HepG2 (cell line): ENCODE results near the gene SLC8A2. TPM values are rescaled to one million over a fixed set of nuclear protein-coding genes. Genes with fewer than 3 reads are reported as not detected.

ENCODE experiments used
- ARNTL ChIP-seq: sonication (generic); formaldehyde crosslinking; IDR thresholded peaks from 2 replicates; pipeline ENCODE4 v1.4.0; 2020; ENCODE audit warnings: mild to moderate bottlenecking, missing genetic modification reagents
- ATM ChIP-seq: fragments of 450-650 bp; IDR thresholded peaks from 2 replicates; pipeline ENCODE4 v1.7.1; 2017; ENCODE audit warnings: mild to moderate bottlenecking, borderline replicate concordance
- BCL6 ChIP-seq: IDR thresholded peaks from 2 replicates; pipeline ENCODE4 v1.6.1; 2016; ENCODE audit warnings: missing genetic modification reagents, missing compliant biosample characterization
- CBFB ChIP-seq: sonication (generic); formaldehyde crosslinking; IDR thresholded peaks from 2 replicates; pipeline ENCODE4 v1.4.0; 2020; ENCODE audit warnings: missing genetic modification reagents
- CENPX ChIP-seq: sonication (generic); formaldehyde crosslinking; IDR thresholded peaks from 2 replicates; pipeline ENCODE4 v1.9.0; 2021; ENCODE audit warnings: mild to moderate bottlenecking, missing genetic modification reagents, moderate library complexity
- GABPA ChIP-seq, 2 experiments: IDR thresholded peaks; 2 replicates each; pipeline ENCODE4 v1.6.1; 2011 to 2016; ENCODE audit warnings: low read depth in 2 of 2, low read length in 1 of 2, missing biosample characterization in 1 of 2, missing genetic modification characterization in 1 of 2
- GPN1 ChIP-seq: sonication (generic); formaldehyde crosslinking; IDR thresholded peaks from 2 replicates; pipeline ENCODE4 v1.5.1; 2020; ENCODE audit warnings: missing genetic modification reagents, borderline replicate concordance
- NCOA5 ChIP-seq: sonication (generic); formaldehyde crosslinking; IDR thresholded peaks from 2 replicates; pipeline ENCODE4 v1.4.0; 2020; ENCODE audit warnings: missing genetic modification reagents
- NONO ChIP-seq, 2 experiments: fragments of 450-650 bp in 1 of 2; sonication (generic) in 1 of 2; formaldehyde crosslinking in 1 of 2; IDR thresholded peaks in 1 of 2; conservative IDR thresholded peaks in 1 of 2; 2 replicates each; pipeline versions ENCODE4 v1.6.1 to v1.8.0; 2017 to 2022; ENCODE audit warnings: mild to moderate bottlenecking in 1 of 2, missing genetic modification reagents in 1 of 2, moderate library complexity in 1 of 2
- PHF20 ChIP-seq: sonication (generic); formaldehyde crosslinking; IDR thresholded peaks from 2 replicates; pipeline ENCODE4 v1.5.0; 2020; ENCODE audit warnings: mild to moderate bottlenecking, missing genetic modification reagents
- PHF21A ChIP-seq: sonication (generic); formaldehyde crosslinking; IDR thresholded peaks from 2 replicates; pipeline ENCODE4 v1.5.0; 2020; ENCODE audit warnings: mild to moderate bottlenecking, missing genetic modification reagents
- RAD51 ChIP-seq: fragments of 450-650 bp; IDR thresholded peaks from 2 replicates; pipeline ENCODE4 v1.6.1; 2016; ENCODE audit warnings: borderline replicate concordance
- RORA ChIP-seq: sonication (generic); formaldehyde crosslinking; IDR thresholded peaks from 2 replicates; pipeline ENCODE4 v1.5.0; 2020; ENCODE audit warnings: mild to moderate bottlenecking, missing genetic modification reagents, moderate library complexity
- SPEN ChIP-seq: sonication (generic); formaldehyde crosslinking; IDR thresholded peaks from 2 replicates; pipeline ENCODE4 v1.5.1; 2020; ENCODE audit warnings: low read depth, mild to moderate bottlenecking, missing genetic modification reagents
- ZMAT3 ChIP-seq: sonication (generic); formaldehyde crosslinking; conservative IDR thresholded peaks from 2 replicates; pipeline ENCODE4 v1.7.0; 2021; ENCODE audit warnings: missing genetic modification reagents
- ZNF296 ChIP-seq: sonication (generic); formaldehyde crosslinking; conservative IDR thresholded peaks from 2 replicates; pipeline ENCODE4 v1.5.0; 2020; ENCODE audit warnings: mild to moderate bottlenecking, missing genetic modification reagents
- ZNF564 ChIP-seq: sonication (generic); formaldehyde crosslinking; IDR thresholded peaks from 2 replicates; pipeline ENCODE4 v1.8.1; 2023; ENCODE audit warnings: mild to moderate bottlenecking, missing genetic modification reagents
- ZNF577 ChIP-seq: sonication (generic); formaldehyde crosslinking; IDR thresholded peaks from 2 replicates; pipeline ENCODE4 v1.4.0; 2020; ENCODE audit warnings: mild to moderate bottlenecking, low read depth, missing genetic modification reagents, borderline replicate concordance
- ZNF605 ChIP-seq: sonication (generic); formaldehyde crosslinking; IDR thresholded peaks from 2 replicates; pipeline ENCODE4 v1.8.0; 2022; ENCODE audit warnings: mild to moderate bottlenecking, missing genetic modification reagents
- ZNF607 ChIP-seq: sonication (generic); formaldehyde crosslinking; IDR thresholded peaks from 2 replicates; pipeline ENCODE4 v1.5.1; 2020; ENCODE audit warnings: missing genetic modification reagents, mild to moderate bottlenecking, borderline replicate concordance
- ZNF841 ChIP-seq: sonication (generic); formaldehyde crosslinking; IDR thresholded peaks from 2 replicates; pipeline ENCODE4 v1.8.1; 2023; ENCODE audit warnings: missing genetic modification reagents, borderline replicate concordance
- polyA plus RNA-seq, 8 experiments: library from polyadenylated mRNA; depleted of rRNA in 3 of 8; stranded (reverse) in 7 of 8; unstranded in 1 of 8; fragments of >200 nt; fragmentation: Illumina TruSeq in 4 of 8; extraction: Trizol in 4 of 8; gene quantifications; 2 replicates each; pipeline versions ENCODE4 v1.2.1 to v1.2.3, GENCODE V29; 2011 to 2016; ENCODE audit warnings: low read depth in 4 of 8, missing spikeins in 1 of 8, mixed read lengths in 1 of 8; ENCODE audit not compliant: insufficient read depth in 1 of 8
- total RNA-seq, 5 experiments: library from RNA; depleted of rRNA; stranded (reverse); fragments of >200 nt; fragmentation: Illumina TruSeq; extraction: Trizol; gene quantifications; 2 replicates each; pipeline ENCODE4 v1.2.3, GENCODE V29; 2016; ENCODE audit warnings: low read depth in 1 of 5
- TF ChIP-seq, protein P1 (sequence below): sonication (generic); formaldehyde crosslinking; IDR thresholded peaks from 2 replicates; pipeline ENCODE4 v1.4.0; 2020; ENCODE audit warnings: mild to moderate bottlenecking, missing genetic modification reagents
- TF ChIP-seq, protein P2 (sequence below): sonication (generic); formaldehyde crosslinking; IDR thresholded peaks from 2 replicates; pipeline ENCODE4 v1.5.0; 2020; ENCODE audit warnings: mild to moderate bottlenecking, missing genetic modification reagents
- TF ChIP-seq, protein P3 (sequence below): sonication (generic); formaldehyde crosslinking; IDR thresholded peaks from 2 replicates; pipeline ENCODE4 v1.5.1; 2020; ENCODE audit warnings: mild to moderate bottlenecking, missing genetic modification reagents, borderline replicate concordance

SLC8A2 gene
- total and polyA plus RNA-seq, 2 of the 13 experiments (the other 11 are each of a cell fraction or from before 2014, with no cell fraction given) = 0.02 TPM; not detected in 1

DNA sequence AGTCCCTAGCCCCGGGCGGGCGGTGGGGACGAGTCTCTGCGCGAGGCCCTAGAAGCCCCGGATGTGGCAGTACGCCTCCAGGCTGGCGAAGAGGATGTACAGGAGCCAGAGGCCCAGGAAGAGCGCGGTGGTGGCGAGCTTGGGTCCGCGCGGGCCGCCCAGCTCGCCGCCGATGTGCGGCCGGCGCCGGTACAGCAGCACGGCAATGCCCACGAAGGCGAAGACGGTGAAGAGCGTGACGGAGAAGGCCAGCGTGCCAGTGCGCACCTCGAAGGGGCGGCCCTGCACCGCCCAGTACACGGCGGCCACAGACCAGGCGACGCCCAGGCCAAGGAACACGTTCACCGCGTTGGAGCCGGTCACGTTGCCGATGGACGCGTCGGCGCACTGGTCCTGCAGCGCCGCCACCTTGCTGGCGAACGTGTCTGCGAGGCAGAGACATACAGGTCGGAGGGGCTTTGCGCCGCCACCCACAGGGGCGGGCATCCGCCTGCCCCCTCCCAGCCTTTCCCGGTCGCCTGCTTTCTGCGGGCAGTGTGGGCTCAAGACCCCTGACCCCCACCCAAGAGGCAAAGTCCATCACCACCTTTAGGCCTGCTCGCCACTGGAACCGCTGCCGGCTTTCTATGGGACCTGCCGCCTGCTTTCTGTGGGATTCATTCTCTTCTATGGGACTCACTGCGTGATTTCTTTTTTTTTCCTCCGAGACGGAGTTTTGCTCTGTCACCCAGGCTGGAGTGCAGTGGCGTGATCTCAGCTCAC, 41.5 kb downstream of the SLC8A2 start (continued):
- TF ChIP-seq ZNF577 (CRISPR knock-in tag) (no peak), BCL6 (CRISPR knock-in tag) (no peak), CBFB (CRISPR knock-in tag) (peak; percentile 29; the same call in 1 of the 2 replicates), ZNF841 (no peak), ZNF564 (CRISPR knock-in tag) (peak; percentile 77), ATM (no peak), ZNF605 (CRISPR knock-in tag) (peak; percentile 72), ZNF296 (CRISPR knock-in tag) (0 out of 2 replicates have a peak, but pooled peaks have one; percentile 41), PHF21A (CRISPR knock-in tag) (no peak), SPEN (CRISPR knock-in tag) (peak; percentile 75), CENPX (CRISPR knock-in tag) (no peak), PHF20 (peak; percentile 49; the same call in 1 of the 2 replicates), RORA (CRISPR knock-in tag) (no peak), NCOA5 (CRISPR knock-in tag) (no peak), NONO (IDR thresholded peaks at IDR 0.05) (no peak), NONO (CRISPR knock-in tag; conservative IDR thresholded peaks at IDR 0.05) (no peak), RAD51 (no peak), GABPA (IDR thresholded peaks at IDR 0.05; ENCODE audit: low read depth, low read length) (no peak), GABPA (CRISPR knock-in tag; IDR thresholded peaks at IDR 0.05; ENCODE audit: low read depth) (no peak), ZMAT3 (CRISPR knock-in tag) (peak; percentile 91), GPN1 (CRISPR knock-in tag) (no peak), ARNTL (CRISPR knock-in tag) (peak; percentile 80; the same call in 1 of the 2 replicates), ZNF607 (CRISPR knock-in tag) (0 out of 2 replicates have a peak, but pooled peaks have one; percentile 81)
- TF ChIP-seq, protein P1, sequence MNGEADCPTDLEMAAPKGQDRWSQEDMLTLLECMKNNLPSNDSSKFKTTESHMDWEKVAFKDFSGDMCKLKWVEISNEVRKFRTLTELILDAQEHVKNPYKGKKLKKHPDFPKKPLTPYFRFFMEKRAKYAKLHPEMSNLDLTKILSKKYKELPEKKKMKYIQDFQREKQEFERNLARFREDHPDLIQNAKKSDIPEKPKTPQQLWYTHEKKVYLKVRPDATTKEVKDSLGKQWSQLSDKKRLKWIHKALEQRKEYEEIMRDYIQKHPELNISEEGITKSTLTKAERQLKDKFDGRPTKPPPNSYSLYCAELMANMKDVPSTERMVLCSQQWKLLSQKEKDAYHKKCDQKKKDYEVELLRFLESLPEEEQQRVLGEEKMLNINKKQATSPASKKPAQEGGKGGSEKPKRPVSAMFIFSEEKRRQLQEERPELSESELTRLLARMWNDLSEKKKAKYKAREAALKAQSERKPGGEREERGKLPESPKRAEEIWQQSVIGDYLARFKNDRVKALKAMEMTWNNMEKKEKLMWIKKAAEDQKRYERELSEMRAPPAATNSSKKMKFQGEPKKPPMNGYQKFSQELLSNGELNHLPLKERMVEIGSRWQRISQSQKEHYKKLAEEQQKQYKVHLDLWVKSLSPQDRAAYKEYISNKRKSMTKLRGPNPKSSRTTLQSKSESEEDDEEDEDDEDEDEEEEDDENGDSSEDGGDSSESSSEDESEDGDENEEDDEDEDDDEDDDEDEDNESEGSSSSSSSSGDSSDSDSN (CRISPR knock-in tag) = peak; percentile 93
- TF ChIP-seq, protein P2, sequence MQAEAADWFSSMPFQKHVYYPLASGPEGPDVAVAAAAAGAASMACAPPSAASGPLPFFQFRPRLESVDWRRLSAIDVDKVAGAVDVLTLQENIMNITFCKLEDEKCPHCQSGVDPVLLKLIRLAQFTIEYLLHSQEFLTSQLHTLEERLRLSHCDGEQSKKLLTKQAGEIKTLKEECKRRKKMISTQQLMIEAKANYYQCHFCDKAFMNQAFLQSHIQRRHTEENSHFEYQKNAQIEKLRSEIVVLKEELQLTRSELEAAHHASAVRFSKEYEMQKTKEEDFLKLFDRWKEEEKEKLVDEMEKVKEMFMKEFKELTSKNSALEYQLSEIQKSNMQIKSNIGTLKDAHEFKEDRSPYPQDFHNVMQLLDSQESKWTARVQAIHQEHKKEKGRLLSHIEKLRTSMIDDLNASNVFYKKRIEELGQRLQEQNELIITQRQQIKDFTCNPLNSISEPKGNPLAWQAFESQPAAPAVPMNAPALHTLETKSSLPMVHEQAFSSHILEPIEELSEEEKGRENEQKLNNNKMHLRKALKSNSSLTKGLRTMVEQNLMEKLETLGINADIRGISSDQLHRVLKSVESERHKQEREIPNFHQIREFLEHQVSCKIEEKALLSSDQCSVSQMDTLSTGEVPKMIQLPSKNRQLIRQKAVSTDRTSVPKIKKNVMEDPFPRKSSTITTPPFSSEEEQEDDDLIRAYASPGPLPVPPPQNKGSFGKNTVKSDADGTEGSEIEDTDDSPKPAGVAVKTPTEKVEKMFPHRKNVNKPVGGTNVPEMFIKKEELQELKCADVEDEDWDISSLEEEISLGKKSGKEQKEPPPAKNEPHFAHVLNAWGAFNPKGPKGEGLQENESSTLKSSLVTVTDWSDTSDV = peak; percentile 92
- TF ChIP-seq, protein P3, sequence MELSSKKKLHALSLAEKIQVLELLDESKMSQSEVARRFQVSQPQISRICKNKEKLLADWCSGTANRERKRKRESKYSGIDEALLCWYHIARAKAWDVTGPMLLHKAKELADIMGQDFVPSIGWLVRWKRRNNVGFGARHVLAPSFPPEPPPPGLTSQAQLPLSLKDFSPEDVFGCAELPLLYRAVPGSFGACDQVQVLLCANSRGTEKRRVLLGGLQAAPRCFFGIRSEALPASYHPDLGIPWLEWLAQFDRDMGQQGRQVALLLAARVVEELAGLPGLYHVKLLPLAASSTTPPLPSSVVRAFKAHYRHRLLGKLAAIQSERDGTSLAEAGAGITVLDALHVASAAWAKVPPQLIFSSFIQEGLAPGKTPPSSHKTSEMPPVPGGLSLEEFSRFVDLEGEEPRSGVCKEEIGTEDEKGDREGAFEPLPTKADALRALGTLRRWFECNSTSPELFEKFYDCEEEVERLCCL (CRISPR knock-in tag) = no peak
